Measurements from ENCODE around the gene OR52K1.
"Not testable (repeated sequence)": the region's sequence is repeated elsewhere in the genome, so short reads cannot be mapped to it uniquely, and the experiment has no call there.

The OR52K1 gene

GRCh38 chr11:4482445-4482844 lies at the start of gene OR52K1:
Gene OR52K1, plus strand, starts transcription at chr11:4482646. Its CDS starts 6,255 bp downstream, at chr11:4488901.
- peak; percentile 50 for DNase-seq

GRCh38 chr11:4433856-4434255 lies 48.6 kb upstream of the OR52K1 start:
- DNase-seq, result no peak

GRCh38 chr11:4436411-4436810 lies 46.0 kb upstream of the OR52K1 start:
- no peak for DNase-seq

GRCh38 chr11:4441515-4441914 lies 40.9 kb upstream of the OR52K1 start:
- DNase-seq, result no peak

- DNase-seq, result no peak
Measured at GRCh38 chr11:4443232-4443891, 39.1 kb upstream of the OR52K1 start.

GRCh38 chr11:4448995-4449394 lies 33.5 kb upstream of the OR52K1 start, which contains the start of gene OR52K2:
Gene OR52K2, plus strand, starts transcription at chr11:4449295. Its CDS starts 45 bp downstream, at chr11:4449340.
- no peak for DNase-seq

- no peak for DNase-seq
Measured at GRCh38 chr11:4453118-4453517, 29.3 kb upstream of the OR52K1 start.

- peak; percentile 26 for DNase-seq
Measured at GRCh38 chr11:4454021-4454420, 28.4 kb upstream of the OR52K1 start.

- DNase-seq, result peak; percentile 87
Measured at GRCh38 chr11:4455419-4455818, 27.0 kb upstream of the OR52K1 start.

- DNase-seq, result no peak
Measured at GRCh38 chr11:4459500-4459899, 22.9 kb upstream of the OR52K1 start.

GRCh38 chr11:4460151-4460550 lies 22.3 kb upstream of the OR52K1 start:
- DNase-seq, result no peak

GRCh38 chr11:4464216-4465159 lies 18.0 kb upstream of the OR52K1 start:
- DNase-seq, result no peak

GRCh38 chr11:4465407-4465806 lies 17.0 kb upstream of the OR52K1 start:
- DNase-seq, result no peak

- DNase-seq, result no peak
Measured at GRCh38 chr11:4466131-4466870, 16.1 kb upstream of the OR52K1 start.

- DNase-seq, result no peak
Measured at GRCh38 chr11:4466871-4467442, 15.5 kb upstream of the OR52K1 start.

GRCh38 chr11:4467811-4468606 lies 14.4 kb upstream of the OR52K1 start:
- peak; percentile 10 for DNase-seq

- DNase-seq, result no peak
Measured at GRCh38 chr11:4479644-4480043, 2.8 kb upstream of the OR52K1 start.

GRCh38 chr11:4480577-4481239 lies 1.7 kb upstream of the OR52K1 start:
- DNase-seq, result peak; percentile 46

- DNase-seq, result no peak
Measured at GRCh38 chr11:4481240-4481582, 1.2 kb upstream of the OR52K1 start.

- no peak for DNase-seq
Measured at GRCh38 chr11:4484310-4484709, 1.9 kb downstream of the OR52K1 start.

- not testable (repeated sequence) for DNase-seq
Measured at GRCh38 chr11:4491405-4491804, 9.0 kb downstream of the OR52K1 start.

Data from GDM1 (cell line).